ENCODE measurements around the gene MRPL38. TPM values are rescaled to one million over a fixed set of nuclear protein-coding genes. Genes with fewer than 3 reads are reported as not detected.

The MRPL38 gene
- total RNA-seq, 2 donors from 2014 or later: 47.7 to 77.8 TPM

- Histone ChIP-seq H3K4me1 (no peaks in the 10 kb centered on the region), H3K9me3 (no peaks in the 10 kb centered on the region), H3K4me3 (no peak overlapping the region), H3K36me3 (replicated peaks in 1 of 2; ENCODE audit: insufficient read depth in 1 of 2, low read depth in 2 of 2) (no peaks in the 10 kb centered on the region), H3K27ac (no peak overlapping the region), H3K27me3 (no peaks in the 10 kb centered on the region)
- WGBS, 2 donors: 90 to 96% methylated on average over 4 of the region's 4 CpGs
- no peak for ATAC-seq
- TF ChIP-seq POLR2A (IDR thresholded peaks at IDR 0.05): no peak
- no peak for TF ChIP-seq CTCF (IDR thresholded peaks at IDR 0.05)
- no peak for DNase-seq
- intact Hi-C loops (cut with DNase I): no loop called here
These were observed 21.8 kb upstream of the MRPL38 start for GRCh38 chr17:75926456-75926855.

GRCh38 chr17:75925912-75926311 is 21.2 kb upstream of the MRPL38 start:
- no peak for ATAC-seq
- Histone ChIP-seq H3K4me3 (no peak overlapping the region), H3K27me3 (no peaks in the 10 kb centered on the region), H3K9me3 (no peaks in the 10 kb centered on the region), H3K27ac (no peak overlapping the region), H3K4me1 (no peaks in the 10 kb centered on the region), H3K36me3 (replicated peaks in 1 of 2; ENCODE audit: insufficient read depth in 1 of 2, low read depth in 2 of 2) (no peaks in the 10 kb centered on the region)
- WGBS, 2 donors: 94 to 95% methylated on average over 12 to 15 of the region's 15 CpGs
- DNase-seq: no peak
- no peak for TF ChIP-seq POLR2A (IDR thresholded peaks at IDR 0.05)
- TF ChIP-seq CTCF (IDR thresholded peaks at IDR 0.05): no peak
- intact Hi-C loops (cut with DNase I): no loop called here

GRCh38 chr17:75925103-75925502 is 20.4 kb upstream of the MRPL38 start:
- H3K27me3 ChIP-seq: no peaks in the 10 kb centered on the region
- H3K4me3 ChIP-seq: no peak overlapping the region
- H3K9me3 ChIP-seq: no peaks in the 10 kb centered on the region
- no peak overlapping the region for H3K27ac ChIP-seq
- intact Hi-C loops (cut with DNase I): no loop called here
- TF ChIP-seq POLR2A (IDR thresholded peaks at IDR 0.05): no peak
- TF ChIP-seq CTCF (IDR thresholded peaks at IDR 0.05): no peak
- H3K36me3 ChIP-seq (replicated peaks in 1 of 2; ENCODE audit: insufficient read depth in 1 of 2, low read depth in 2 of 2): no peaks in the 10 kb centered on the region
- WGBS, 2 donors: 96% methylated on average over 7 of the region's 11 CpGs; no CpG with 5 or more reads in 1 of the 2 donors
- no peaks in the 10 kb centered on the region for H3K4me1 ChIP-seq
- ATAC-seq (no peak), DNase-seq (no peak)

DNA sequence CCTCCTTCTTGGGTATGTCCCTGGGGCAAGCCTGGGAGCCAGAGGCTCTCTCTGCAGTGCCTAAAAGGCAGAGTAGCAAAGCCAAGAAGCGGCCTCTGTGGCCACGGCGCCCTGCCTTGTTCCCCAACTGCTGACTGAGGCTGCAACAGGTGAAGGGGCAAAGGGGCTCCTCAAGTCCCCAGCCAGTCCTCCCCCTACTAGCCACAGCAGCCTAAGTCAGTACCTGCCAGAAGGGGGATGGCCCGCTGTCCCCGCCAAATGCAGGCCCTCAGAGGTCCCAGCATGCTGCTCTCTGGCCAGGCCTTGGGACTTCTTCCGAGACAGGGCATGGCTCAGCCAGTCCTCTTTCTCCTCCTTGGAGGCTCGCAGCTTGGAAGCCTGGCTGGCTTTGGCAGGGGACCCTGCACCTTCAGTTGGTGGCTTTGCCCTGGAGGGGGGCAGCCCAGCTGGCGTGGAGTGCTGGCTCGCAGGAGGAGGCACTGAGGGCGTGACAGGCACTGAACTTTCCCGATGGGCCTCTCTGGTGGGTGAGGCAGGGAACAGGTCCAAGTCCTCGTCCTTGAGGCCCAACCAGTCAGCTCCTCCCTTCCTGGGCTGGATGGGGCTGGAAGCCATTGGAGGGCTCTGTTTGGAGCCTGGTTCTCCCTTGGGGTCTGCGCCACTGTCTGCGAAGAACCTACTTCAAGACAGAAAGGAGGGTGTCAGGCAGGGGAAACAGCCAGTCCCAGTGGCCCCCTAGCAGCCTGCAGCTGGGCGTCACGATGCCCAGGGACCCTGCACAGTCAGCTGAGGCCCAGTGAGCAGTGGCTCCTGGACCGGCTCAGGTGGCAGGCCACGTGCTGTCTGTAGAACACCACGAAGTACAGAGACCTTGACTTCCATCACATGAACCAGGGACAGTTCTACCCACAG is 18.5 kb upstream of the MRPL38 start:
- no peak for DNase-seq
- no peak overlapping the region for H3K4me3 ChIP-seq
- WGBS, 2 donors: 82 to 84% methylated on average over 6 to 19 of the region's 19 CpGs
- no peaks in the 10 kb centered on the region for H3K36me3 ChIP-seq (replicated peaks in 1 of 2; ENCODE audit: insufficient read depth in 1 of 2, low read depth in 2 of 2)
- no peaks in the 10 kb centered on the region for H3K9me3 ChIP-seq
- H3K4me1 ChIP-seq: no peaks in the 10 kb centered on the region
- no peak for ATAC-seq
- H3K27ac ChIP-seq: no peak overlapping the region
- TF ChIP-seq POLR2A (IDR thresholded peaks at IDR 0.05) (no peak), CTCF (IDR thresholded peaks at IDR 0.05) (no peak)
- no peaks in the 10 kb centered on the region for H3K27me3 ChIP-seq
- intact Hi-C loops (cut with DNase I): no loop called here
